T47D (cell line): ENCODE measurements around the gene MACF1.
"Not testable (repeated sequence)": the region's sequence is repeated elsewhere in the genome, so short reads cannot be mapped to it uniquely, and the experiment has no call there.

Source experiments
- DNase-seq, 2 experiments: peaks; one replicate each; pipeline versions ENCODE4 v3.0.0 to v3.0.0-alpha.2; 2011 to 2012; ENCODE audit warnings: low read depth in 1 of 2, low spot score in 1 of 2
- JUND ChIP-seq: IDR thresholded peaks from 2 replicates; pipeline ENCODE4 v1.6.1; 2012; ENCODE audit warnings: low read depth
- in situ Hi-C: cut with HindIII; loops from 2 replicates; pipeline ENCODE4 v1.10.0; 2016; ENCODE audit warnings: low sequenced_read_pairs, low pct_unique_long_range_greater_than_20kb

MACF1 gene

DNA sequence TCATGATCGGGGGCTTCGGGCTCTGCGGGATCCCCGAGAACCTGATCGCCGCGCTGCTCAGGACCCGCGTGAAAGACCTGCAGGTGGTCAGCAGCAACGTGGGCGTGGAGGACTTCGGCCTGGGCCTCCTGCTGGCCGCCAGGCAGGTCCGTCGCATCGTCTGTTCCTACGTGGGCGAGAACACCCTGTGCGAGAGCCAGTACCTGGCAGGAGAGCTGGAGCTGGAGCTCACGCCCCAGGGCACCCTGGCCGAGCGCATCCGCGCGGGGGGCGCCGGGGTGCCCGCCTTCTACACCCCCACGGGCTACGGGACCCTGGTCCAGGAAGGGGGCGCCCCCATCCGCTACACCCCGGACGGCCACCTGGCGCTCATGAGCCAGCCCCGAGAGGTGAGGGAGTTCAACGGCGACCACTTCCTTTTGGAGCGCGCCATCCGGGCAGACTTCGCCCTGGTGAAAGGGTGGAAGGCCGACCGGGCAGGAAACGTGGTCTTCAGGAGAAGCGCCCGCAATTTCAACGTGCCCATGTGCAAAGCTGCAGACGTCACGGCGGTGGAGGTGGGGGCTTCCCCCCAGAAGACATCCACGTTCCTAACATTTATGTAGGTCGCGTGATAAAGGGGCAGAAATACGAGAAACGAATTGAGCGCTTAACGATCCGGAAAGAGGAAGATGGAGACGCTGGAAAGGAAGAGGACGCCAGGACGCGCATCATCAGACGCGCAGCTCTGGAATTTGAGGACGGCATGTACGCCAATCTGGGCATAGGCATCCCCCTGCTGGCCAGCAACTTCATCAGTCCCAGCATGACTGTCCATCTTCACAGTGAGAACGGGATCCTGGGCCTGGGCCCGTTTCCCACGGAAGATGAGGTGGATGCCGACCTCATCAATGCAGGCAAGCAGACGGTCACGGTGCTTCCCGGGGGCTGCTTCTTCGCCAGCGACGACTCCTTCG lies 310.9 kb downstream of the MACF1 start:
- in situ Hi-C loops, DNase-seq: not testable (repeated sequence)

- in situ Hi-C loops, DNase-seq: not testable (repeated sequence)
Observed at GRCh38 chr1:39516841-39517240, 312.3 kb downstream of the MACF1 start.

- in situ Hi-C loops, DNase-seq: not testable (repeated sequence)
Observed at GRCh38 chr1:39517936-39518335, 313.4 kb downstream of the MACF1 start.

DNA sequence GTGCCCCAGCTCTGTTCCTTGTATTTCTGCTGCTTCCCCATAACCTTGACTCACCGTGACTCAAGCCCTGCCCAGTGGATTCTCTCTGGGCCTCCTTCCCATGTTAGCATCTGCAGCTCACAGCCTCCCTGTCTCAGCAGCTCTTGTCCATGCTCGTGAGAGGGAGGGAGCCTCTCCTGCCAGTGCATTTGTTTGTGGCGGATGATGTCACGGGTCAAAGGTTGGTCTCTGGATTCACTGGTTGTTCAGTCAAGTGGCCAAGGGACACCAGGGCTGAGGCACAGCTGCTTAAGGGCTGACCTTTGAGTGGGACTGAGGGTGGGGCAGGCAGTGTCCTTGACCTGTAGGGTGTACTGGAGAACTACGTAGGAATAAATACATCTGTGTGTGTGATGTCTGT lies 314.9 kb downstream of the MACF1 start:
- DNase-seq, in situ Hi-C loops: not testable (repeated sequence)

- in situ Hi-C loops, result not testable (repeated sequence)
Observed at GRCh38 chr1:39522221-39522620, 317.7 kb downstream of the MACF1 start.

GRCh38 chr1:39522661-39523567 lies 318.4 kb downstream of the MACF1 start:
- no peak for DNase-seq
- TF ChIP-seq JUND, result no peak
- in situ Hi-C loops, result no loop called here

More at GRCh38 chr1:39522221-39522620, 317.7 kb downstream of the MACF1 start:
- DNase-seq, result not testable (repeated sequence)

DNA sequence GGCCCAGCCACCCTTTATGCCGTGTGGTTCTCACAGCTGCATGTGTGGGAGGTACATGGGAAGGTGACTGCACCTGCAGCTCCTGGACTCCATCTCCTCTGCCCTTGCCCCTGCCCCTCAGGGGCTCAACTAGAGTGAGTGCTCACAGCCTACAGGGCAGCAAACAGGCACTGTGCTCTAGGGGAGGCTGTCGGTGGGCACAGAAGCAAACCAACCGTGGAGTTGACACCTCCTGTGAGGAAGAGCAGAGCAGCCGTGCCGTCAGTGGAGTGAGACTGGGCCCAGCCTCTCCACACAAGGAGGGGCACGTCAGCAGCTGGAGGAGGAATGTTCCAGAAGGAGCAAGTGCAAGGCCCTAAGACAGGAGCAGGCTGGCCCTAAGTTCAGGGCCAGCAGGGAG lies 319.7 kb downstream of the MACF1 start:
- no peak for DNase-seq
- TF ChIP-seq JUND, result no peak
- in situ Hi-C loops, result no loop called here

DNA sequence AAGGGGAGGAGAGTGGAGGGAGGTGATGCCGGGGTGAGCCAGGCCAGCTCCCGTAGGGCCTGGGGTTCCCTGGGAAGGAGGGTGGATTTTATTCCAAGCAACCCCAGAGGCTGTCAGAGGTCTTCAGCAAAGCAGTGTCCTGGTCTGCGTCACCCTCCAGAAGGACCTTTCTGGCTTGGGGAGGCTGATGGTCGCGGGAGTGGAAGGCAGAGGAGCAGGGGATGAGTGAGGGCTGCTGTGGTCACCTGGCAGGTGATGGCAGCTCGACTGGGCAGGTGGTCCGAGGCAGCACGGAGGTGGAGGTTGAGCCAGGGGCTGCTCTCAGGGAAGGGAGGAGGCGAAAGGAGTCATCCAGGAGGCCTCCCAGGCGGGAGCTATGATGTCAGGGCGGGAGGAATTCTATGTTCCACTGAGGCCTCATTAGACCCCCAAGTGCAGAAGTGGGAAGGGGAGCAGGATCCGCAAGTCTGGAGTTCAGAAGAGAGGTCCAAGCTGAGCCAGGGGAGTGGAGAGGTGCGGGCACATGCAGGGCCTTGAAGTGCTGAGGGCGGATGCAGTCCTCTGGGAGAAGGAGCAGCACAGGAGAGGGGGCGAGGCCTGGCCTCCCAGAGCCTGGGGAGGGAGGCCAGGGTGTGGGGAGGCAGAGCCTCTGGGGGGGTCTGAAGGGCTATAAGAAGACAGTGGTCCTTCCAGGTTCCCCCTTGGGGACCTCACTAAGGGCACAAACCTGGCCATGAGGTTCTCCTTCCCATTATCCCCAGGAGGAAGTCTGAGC lies 320.3 kb downstream of the MACF1 start:
- in situ Hi-C loops, result no loop called here
- no peak for TF ChIP-seq JUND
- no peak for DNase-seq

DNA sequence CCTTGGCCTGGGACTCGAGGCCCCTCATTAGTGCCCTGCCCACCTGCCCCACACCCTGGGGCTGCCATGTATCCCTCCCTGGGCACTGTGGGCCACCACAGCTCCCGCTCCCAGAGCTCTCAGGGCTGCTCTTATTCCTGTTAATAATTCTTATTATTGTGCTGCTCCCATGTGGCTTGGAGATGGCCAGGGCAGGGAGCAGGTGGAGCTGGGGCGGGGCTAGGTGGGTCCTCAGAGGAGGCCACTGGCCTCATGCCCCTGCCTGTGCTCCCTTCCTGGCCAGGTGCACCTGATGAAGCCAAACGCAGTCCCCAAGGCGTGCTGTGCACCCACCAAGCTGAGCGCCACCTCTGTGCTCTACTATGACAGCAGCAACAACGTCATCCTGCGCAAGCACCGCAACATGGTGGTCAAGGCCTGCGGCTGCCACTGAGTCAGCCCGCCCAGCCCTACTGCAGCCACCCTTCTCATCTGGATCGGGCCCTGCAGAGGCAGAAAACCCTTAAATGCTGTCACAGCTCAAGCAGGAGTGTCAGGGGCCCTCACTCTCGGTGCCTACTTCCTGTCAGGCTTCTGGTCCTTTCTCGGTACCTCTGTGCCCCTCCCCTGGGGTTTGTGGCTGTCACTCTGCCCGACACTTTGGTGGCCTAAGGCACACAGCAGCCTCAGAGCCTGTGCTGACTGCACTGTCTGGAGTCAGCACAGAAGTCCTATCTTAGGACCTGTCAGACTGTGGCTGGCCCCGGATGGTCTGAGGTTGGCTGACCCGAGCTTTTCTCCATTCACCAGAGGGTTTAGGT lies 321.1 kb downstream of the MACF1 start:
- in situ Hi-C loops, result no loop called here
- no peak for DNase-seq
- no peak for TF ChIP-seq JUND

DNA sequence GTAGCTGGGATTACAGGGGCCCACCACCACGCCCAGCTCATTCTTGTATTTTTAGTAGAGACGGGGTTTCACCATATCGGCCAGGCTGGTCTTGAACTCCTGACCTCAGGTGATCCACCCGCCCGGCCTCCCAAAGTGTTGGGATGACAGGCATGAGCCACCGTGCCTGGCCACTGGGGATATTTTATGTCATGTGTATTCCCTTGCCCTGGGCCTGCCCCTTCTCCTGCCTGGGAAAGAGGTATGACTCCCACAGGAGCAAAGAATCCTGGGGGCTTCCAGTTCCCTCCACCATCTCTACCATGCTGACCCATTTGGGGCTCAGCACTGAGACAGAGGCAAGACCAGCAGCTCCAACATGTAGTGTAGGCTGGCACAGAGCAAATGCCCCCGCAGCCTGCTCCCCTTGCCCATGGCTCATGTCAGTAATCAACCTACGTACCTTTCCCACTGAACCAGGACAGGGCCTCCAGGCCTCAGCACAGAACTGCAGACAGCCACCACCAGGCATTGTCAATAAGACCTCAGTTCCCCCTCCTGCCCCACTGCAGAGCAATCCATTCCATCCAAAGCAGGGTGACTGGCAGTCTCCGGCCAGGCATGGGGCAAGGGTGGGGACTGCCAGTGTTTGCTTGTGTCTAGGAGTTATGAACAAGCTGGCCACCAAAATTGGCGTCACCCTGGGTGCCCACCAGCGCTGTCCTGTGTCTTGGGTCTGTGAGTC lies 322.1 kb downstream of the MACF1 start:
- TF ChIP-seq JUND, result no peak
- in situ Hi-C loops, result no loop called here
- no peak for DNase-seq

- in situ Hi-C loops, DNase-seq: not testable (repeated sequence)
Observed at GRCh38 chr1:39527190-39527579, 322.7 kb downstream of the MACF1 start.
